Measurements from ENCODE around the gene DUSP10. TPM values are rescaled to one million over a fixed set of nuclear protein-coding genes. Genes with fewer than 3 reads are reported as not detected.

DUSP10 gene
- total RNA-seq (2021; ENCODE audit: unreplicated experiment) (1.7 TPM), Bru-seq, nascent RNA (percentile 50 among the genes with signal in this experiment), BruChase-seq, experiment 1, labeled RNA remaining after a 6-hour chase (percentile 23 among the genes with signal in this experiment), BruChase-seq, experiment 2, labeled RNA remaining after a 2-hour chase (percentile 35 among the genes with signal in this experiment)
- 1.3 and 1.7 TPM in 2 replicates for polyA plus RNA-seq (2012)
- long read RNA-seq, partial matches to known transcripts: 2 of 5 reads
- long read RNA-seq, other reads (novel, unspliced or antisense): 1 of 5 reads

- Histone ChIP-seq H4K20me1 (ENCODE audit: insufficient read depth) (no peaks in the 10 kb centered on the region), H3K4me3 (replicated peaks in 1 of 2; ENCODE audit: low read depth in 1 of 2, low read length in 2 of 2) (peak within 1 kb of the TSS; percentile 74 to 76), H3K4me2 (ENCODE audit: low read length) (peak within 1 kb of the TSS; percentile 99), H3K9me2 (ENCODE audit: insufficient read depth) (no peaks in the 10 kb centered on the region), H3K9ac (ENCODE audit: low read length) (peak within 1 kb of the TSS; percentile 69), H3K9me3 (ENCODE audit: control insufficient read depth in 1 of 2, insufficient read depth in 1 of 2, low read depth in 1 of 2, low read length in 2 of 2) (no peaks in the 10 kb centered on the region), H3K4me1 (ENCODE audit: control insufficient read depth in 1 of 2, insufficient read depth in 2 of 2, low read length in 2 of 2) (peaks cover 5 to 20% of the 10 kb centered on the region in 2 experiments; a peak in 3 of 4 replicates), H3K79me2 (ENCODE audit: insufficient read depth, low read length) (no peaks in the 10 kb centered on the region), H2AFZ (ENCODE audit: low read depth, low read length, poor library complexity, severe bottlenecking) (peak within 1 kb of the TSS; percentile 93), H3K27ac (ENCODE audit: low read depth, low read length) (peak within 1 kb of the TSS; percentile 83), H3K36me3 (ENCODE audit: control insufficient read depth in 1 of 2, insufficient read depth in 2 of 2, low read length in 2 of 2) (no peaks in the 10 kb centered on the region), H3K27me3 (ENCODE audit: insufficient read depth, low read length) (no peaks in the 10 kb centered on the region)
- DNase-seq (ENCODE audit: low read depth, low spot score) (peak; percentile 97), ATAC-seq (peak; percentile 92)
- ChIA-PET CTCF (interaction anchor here (1.0 kb wide), 1 partner anchor 713 kb away, joined by 3 read pairs; no protein-coding TSS in a partner anchor), RAD21 (ENCODE audit: low non-redundant PET in 1 of 2, low total read pairs in 2 of 2, uncharacterized antibody in 2 of 2, unreplicated experiment in 2 of 2) (interaction anchor here in 1 of 2 experiments (0.6 to 1.0 kb wide), 2 partner anchors 88 to 179 kb away, joined by 3 read pairs; no protein-coding TSS in a partner anchor), POLR2A (no interaction called here)
- peak; percentile 60 for TF ChIP-seq POLR2AphosphoS5 (IDR thresholded peaks at IDR 0.05; ENCODE audit: low read depth, low read length)
- TF ChIP-seq FOSL1 (IDR thresholded peaks at IDR 0.05; ENCODE audit: low read depth): no peak
- TF ChIP-seq EGR1 (IDR thresholded peaks at IDR 0.05; ENCODE audit: low read depth): peak; percentile 77
- peak; percentile 67 for TF ChIP-seq SIN3A (IDR thresholded peaks at IDR 0.05; ENCODE audit: low read depth)
- TF ChIP-seq ELF1 (IDR thresholded peaks at IDR 0.05; ENCODE audit: borderline replicate concordance, low read depth): no peak
- 0 out of 2 replicates have a peak, but pooled peaks have one; percentile 10 for TF ChIP-seq CBX3 (IDR thresholded peaks at IDR 0.05; ENCODE audit: low read depth)
- peak; percentile 93 for TF ChIP-seq SP1 (IDR thresholded peaks at IDR 0.05; ENCODE audit: low read depth)
- TF ChIP-seq ZBTB33 (IDR thresholded peaks at IDR 0.05; ENCODE audit: extremely low read depth, insufficient replicate concordance, low read length): no peak
- peak; percentile 41; the same call in 1 of the 2 replicates for TF ChIP-seq SRF (IDR thresholded peaks at IDR 0.05; ENCODE audit: low read depth)
- no peak for TF ChIP-seq POLR2A (IDR thresholded peaks at IDR 0.05; ENCODE audit: borderline replicate concordance, extremely low read depth, insufficient read depth, insufficient read length)
- no peak for TF ChIP-seq REST (IDR thresholded peaks at IDR 0.05; ENCODE audit: low read depth)
- peak; percentile 85 for TF ChIP-seq TCF7L2 (IDR thresholded peaks at IDR 0.05; ENCODE audit: borderline replicate concordance, extremely low read depth, insufficient read depth, insufficient read length)
- TF ChIP-seq YY1 (IDR thresholded peaks at IDR 0.05; ENCODE audit: extremely low read depth, insufficient replicate concordance, low read depth, low read length): no peak
- TF ChIP-seq RAD21 (IDR thresholded peaks at IDR 0.05; ENCODE audit: low read depth): no peak
- intact Hi-C loops (cut with micrococcal nuclease): loop anchor here (5.0 kb wide), 1 partner anchor 715 kb away; no protein-coding TSS in a partner anchor
- BruUV-seq (replicated peaks): no TSS peak
Measured at GRCh38 chr1:221741703-221742554, at the start of gene DUSP10. Gene DUSP10 (minus strand): TSS chr1:221742089. CDS start chr1:221739744, 2,345 bp downstream.

Measured in HCT116 (cell line).